RKO (cell line): ENCODE data around the gene FLT3.
"Not testable (repeated sequence)": the region's sequence is repeated elsewhere in the genome, so short reads cannot be mapped to it uniquely, and the experiment has no call there.

Source experiments
- DNase-seq: peaks from one replicate; pipeline ENCODE4 v3.0.0-alpha.2; 2016; ENCODE audit warnings: low spot score

Gene FLT3

GRCh38 chr13:27972478-27972820 lies 127.9 kb downstream of the FLT3 start:
- no peak for DNase-seq

DNA sequence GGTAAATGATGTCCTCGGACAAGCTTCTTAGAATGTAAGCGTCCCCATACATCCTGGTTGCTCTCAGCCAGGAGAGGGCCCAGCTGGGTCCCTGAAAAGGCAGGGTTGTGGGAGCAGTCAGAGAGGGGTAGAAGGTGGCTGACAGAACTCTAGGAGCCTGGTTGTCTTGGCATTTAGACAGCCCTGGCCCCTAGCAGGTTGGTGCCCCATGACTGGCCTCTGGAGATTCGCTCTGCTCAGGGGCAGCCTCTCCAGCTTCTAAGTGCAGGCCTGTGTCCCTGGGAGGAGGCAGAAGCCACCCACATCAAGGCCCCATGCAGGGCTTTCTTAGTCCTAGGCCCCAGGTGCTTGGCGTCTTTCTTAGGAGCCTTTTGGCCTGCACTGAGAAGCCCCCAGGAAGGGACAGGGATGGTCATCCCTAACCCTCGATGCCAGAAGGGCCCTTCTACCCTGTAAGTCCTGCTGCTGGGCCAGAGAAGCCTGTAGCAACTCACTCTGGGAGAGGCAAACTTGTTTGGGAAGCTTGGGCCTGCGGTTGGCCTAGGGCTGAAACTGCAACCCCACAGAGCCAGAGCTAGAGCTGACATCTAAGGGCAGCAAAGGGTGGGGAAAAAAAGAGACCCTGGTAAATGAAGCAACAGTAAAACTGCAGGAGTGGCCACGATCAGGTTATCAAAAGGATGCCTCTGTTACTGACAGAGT lies 128.4 kb downstream of the FLT3 start:
- DNase-seq = no peak

DNA sequence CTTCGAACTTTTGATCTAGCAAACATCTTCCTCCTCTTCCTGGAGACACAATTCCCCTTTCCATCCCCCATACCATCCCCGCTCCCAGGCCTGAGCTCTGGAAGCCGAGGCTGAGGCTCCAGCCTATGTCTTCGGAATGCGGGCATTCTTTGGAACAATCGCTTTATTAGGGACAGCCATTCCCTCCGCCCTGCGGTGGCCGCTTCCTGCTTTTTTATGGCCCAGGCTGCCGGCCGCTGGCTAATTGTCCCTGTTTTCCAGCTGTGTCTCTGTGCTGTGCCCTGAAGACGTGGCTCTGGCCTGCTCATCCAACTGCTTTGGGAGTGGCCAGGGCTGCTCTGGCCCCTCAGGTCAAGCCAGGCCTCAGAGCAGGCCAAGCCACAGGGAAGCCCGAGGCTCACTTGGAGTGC lies 129.1 kb downstream of the FLT3 start:
- DNase-seq = no peak

DNA sequence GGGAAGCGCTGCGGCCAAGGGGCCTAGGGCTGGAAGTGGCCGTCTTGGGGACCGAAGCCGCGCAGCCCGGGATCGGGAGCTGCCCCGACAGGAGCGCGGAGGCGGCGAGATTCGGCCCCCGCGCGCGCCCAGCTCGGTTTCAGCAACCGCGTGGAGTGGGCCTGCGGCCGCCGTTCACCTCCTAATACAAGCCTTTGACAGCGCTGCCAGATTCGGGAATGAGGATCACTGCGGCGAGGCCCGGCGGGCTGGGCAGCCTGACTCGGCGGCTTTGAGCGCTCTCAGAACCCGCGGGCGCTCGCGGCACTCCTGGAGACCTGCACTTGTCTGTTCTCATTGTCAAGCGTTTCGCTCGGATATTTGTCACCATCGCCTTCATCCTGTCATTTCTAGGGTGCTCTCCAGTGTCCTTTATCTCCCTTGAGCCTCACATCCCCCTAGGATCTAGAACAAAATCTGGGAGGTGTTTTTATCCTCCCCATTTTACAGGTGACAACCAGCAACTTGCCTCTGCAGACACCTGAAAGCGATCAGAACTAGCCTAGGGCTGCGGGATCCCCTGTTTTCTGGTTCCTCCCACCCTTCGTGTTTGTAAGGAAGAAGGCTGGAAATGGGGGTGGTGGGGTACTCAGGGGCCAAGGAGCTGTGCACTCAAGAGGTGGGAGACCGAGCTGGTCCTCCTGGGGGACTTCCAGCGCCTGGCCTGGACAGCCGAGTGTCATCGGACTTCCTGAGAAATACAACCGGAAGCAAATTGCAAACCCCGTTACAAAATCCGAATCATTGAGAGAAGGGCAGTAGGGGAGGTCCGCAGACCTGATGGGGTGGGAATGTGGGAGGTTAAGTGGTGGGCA lies 129.8 kb downstream of the FLT3 start:
- no peak for DNase-seq

- no peak for DNase-seq
Observed at GRCh38 chr13:27969866-27970229, 130.5 kb downstream of the FLT3 start.

DNA sequence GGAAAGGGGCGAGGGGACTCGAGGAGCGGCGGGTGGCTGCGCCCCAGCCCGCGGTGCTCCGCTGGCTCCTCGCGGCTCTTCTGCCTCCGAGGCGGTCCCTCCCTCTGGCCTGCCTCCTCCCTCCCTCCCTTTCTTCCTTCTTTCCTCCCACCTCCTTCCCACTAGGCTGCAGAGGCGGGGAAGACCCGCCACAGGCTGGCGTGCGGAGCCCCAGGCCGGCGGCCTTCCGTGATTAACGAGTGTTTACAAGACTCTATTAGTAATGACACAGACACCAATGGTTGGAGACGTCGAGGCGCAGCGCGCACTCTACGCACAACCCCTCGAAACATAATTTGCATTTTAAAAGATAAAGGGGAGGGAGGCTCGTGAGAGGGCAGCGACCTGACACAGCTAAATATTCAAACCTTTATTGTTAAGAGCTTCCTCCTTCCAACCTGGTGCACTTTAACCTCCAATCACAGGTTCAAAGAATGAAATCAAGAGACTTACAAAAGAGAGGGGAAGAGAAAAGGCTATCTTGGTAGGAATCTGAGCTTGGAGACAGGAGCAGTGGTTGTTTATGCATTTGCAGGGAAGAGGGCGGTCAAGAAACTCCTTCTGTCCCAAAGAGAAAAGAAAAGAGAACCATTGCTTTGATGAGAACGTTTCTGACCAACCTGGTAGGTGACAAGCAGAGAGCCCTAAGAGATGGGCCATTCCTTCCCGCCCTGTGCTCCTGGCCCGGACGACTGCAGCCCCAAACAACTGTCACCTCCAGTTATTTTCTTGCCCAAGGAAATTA lies 131.1 kb downstream of the FLT3 start, which contains the start of gene CDX2:
CDX2 (minus strand) TSS at position 234 of the 784 bp plus-strand sequence. CDS start 309 bp downstream, outside the sequence.
- peak; percentile 85 for DNase-seq

GRCh38 chr13:27968316-27969081 lies 131.9 kb downstream of the FLT3 start:
- DNase-seq = peak; percentile 58

DNA sequence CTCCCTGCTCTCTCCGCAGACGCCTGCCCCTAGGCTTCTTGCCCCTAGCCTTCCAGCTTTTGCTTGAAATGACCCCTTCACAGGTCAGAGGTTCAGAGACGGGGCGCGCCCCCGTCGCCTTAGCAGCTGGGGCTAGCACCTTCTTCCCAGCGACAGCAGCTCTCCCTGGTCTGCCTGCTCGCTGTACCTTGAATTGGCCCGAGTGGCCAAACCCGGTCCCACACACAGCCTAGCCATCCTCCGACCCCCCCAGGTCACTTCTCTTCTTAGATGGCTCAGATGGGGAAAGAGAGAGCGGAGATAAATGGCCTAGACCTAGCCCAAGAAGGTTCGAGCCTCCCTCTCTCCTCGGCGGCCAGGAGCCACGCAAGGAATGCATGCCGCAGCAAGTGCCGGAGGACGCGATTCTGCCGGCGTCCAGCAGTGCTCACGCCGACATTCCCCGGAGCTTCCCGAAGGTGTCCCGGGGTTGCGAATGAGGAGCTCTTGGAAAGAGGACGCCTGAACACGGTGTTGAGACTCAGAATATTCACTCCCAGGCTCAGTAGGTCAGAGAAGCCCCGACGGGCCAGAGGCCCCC lies 132.6 kb downstream of the FLT3 start:
- peak; percentile 48 for DNase-seq

DNA sequence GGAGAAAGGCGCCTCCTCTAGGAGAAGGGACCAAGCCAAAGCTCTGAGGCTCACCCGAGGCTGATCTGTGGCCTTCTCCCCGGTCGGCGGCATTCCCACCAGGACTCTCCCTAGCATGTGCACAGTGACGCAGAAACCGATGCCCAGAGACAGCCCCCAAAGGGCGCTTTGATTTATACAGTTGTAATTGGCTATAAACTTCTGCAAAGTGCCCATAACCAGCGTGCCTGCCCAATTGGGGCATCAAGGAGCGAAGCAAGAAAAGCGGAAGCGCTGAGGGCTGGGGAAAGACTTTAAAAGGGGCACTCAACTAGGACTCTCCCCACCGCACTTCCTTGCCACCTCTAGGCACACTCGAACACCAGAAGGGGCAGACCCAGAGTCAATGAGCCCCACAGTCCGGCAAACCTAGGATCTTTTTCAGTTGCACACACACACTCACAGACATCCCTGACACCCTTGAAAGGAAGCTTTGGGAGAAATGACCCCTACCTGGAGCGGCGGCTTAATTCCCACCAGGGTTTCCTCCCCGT lies 133.1 kb downstream of the FLT3 start:
- peak; percentile 72 for DNase-seq

GRCh38 chr13:27966641-27967202 lies 133.7 kb downstream of the FLT3 start:
- DNase-seq = peak; percentile 7

DNA sequence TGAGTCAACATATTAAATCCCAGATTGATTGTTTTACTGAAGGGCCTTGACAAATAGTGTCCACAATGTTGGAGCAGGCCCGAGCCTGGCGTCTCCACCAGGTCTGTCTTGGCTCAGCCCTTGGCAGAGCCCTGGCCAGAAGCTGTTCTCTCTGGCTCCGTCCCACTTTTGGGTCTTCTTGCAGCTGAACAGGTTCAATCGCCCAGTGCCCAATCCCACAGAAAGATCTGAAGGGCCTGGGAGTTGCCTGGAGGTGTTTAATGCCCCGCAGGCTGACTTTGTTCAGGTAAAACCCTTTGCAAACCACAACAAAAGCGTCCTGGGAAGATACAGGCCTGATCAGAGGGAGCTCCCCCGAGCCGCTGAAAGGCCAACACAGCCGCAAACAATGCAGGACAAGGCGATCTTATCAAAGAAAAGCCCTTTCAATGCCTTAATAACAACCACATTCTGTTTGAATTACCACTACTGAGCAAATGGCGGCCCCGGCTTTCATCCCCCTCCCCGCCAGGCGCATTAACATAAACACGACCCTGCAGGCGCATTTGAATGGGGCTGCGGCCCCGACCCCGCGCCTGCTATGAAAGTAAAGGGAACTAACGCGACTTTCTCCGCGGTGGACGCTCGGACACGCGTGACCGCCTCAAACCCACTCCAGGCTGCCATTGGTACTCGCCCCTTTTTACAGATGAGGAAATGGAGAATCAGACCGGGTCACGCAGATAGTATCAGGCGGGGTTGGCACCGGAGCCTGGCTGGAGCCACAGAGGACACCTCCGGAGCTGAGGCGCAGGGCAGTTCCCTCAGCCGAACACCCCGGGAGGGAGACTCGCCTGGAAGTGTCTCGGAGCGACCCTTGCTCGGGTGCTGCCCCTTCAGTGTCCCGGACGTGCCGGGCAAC lies 134.4 kb downstream of the FLT3 start:
- DNase-seq = no peak

GRCh38 chr13:27965343-27965739 lies 135.0 kb downstream of the FLT3 start:
- DNase-seq = no peak

- DNase-seq = no peak
Observed at GRCh38 chr13:27964741-27965323, 135.5 kb downstream of the FLT3 start.

DNA sequence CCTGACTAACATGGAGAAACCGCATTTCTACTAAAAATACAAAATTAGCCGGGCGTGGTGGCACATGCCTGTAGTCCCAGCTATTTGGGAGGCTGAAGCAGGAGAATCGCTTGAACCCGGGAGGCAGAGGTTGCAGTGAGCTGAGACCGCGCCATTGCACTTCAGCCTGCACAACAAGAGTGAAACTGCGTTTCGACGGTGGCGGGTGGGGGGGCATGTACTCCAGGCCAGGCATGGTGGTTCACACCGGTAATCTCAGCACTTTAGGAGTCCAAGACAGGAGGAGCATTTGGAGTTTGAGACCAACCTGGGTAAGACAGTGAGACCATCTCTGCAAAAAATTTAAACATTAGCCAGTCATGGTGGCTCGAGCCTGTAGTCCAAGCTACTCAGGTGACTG lies 136.2 kb downstream of the FLT3 start:
- not testable (repeated sequence) for DNase-seq

DNA sequence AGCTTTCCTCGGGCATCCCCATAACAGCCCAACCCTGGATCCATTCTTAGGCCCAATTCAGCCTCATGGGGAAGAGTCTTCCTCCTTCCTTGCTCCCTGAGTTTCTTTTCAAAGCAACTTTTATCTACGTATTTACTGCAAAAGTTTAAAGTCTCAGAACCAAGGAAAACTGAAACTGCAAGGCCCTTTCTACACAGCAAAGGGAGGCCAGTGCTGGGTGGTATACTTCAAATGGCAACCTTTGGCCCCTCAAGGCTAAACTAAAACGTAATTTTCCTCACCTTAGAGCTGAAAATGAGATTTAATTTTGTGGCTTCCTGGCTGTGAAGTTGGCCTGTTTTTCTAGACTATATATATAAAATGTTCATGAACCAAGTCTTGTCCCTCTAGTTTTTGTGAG lies 136.9 kb downstream of the FLT3 start:
- DNase-seq = no peak

DNA sequence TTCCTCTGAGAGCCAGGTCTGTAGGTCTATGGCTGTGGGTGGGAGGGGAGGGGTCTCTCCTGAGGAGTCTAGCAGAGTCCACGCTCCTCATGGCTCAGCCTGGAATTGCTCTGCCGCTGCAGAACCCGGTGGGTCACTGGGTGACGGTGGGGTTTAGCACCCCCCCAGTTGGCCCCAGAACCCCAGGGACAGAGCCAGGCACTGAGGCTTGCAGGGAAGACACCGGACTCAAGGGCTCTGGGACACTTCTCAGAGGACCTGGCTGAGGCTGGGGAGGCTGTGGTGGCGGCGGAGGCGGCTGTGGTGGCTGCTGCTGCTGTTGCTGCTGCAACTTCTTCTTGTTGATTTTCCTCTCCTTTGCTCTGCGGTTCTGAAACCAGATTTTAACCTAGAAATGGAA lies 137.4 kb downstream of the FLT3 start:
- DNase-seq = no peak

- no peak for DNase-seq
Observed at GRCh38 chr13:27962128-27962841, 138.1 kb downstream of the FLT3 start.

- DNase-seq = no peak
Observed at GRCh38 chr13:27961227-27962085, 138.9 kb downstream of the FLT3 start.
